CD8-positive, alpha-beta memory T cell (primary cell): ENCODE measurements around the gene FBXW11. TPM values are rescaled to one million over a fixed set of nuclear protein-coding genes. Genes with fewer than 3 reads are reported as not detected.

Experiments used
- CTCF ChIA-PET: fragments of 350-600 bp; sonication (Branson Sonifier 250); formaldehyde crosslinking; loops from one replicate; lab custom pipeline; 2021; ENCODE audit warnings: antibody characterized with exemption; lab: Charles Lee
- POLR2A ChIA-PET: fragments of 350-600 bp; sonication (Branson Sonifier 250); formaldehyde crosslinking; loops from one replicate; lab custom pipeline; 2021; ENCODE audit warnings: antibody characterized with exemption; lab: Charles Lee
- DNase-seq, 5 donors: peaks; one replicate each; pipeline versions ENCODE4 v3.0.0 to v3.0.0-alpha.2; 2020 to 2022; ENCODE audit warnings: mixed read lengths in 1 of 5
- H3K27ac ChIP-seq: one replicate; pipeline ENCODE4 v1.7.0; 2013; ENCODE audit warnings: low read depth, mild to moderate bottlenecking, low read length, moderate library complexity
- H3K27me3 ChIP-seq: 2 replicates; pipeline ENCODE4 v1.7.0; 2013; ENCODE audit warnings: low read length, mild to moderate bottlenecking; ENCODE audit not compliant: insufficient read depth, poor library complexity, severe bottlenecking
- H3K36me3 ChIP-seq: 2 replicates; pipeline ENCODE4 v1.7.0; 2013; ENCODE audit warnings: mild to moderate bottlenecking, low read length, moderate library complexity; ENCODE audit not compliant: insufficient read depth
- H3K4me1 ChIP-seq: 2 replicates; pipeline ENCODE4 v1.7.0; 2013; ENCODE audit warnings: mild to moderate bottlenecking, low read length, moderate library complexity; ENCODE audit not compliant: insufficient read depth
- H3K4me3 ChIP-seq: 2 replicates; pipeline ENCODE4 v1.7.0; 2013; ENCODE audit warnings: mild to moderate bottlenecking, low read length
- H3K9me3 ChIP-seq: 2 replicates; pipeline ENCODE4 v1.7.0; 2013; ENCODE audit warnings: mild to moderate bottlenecking, low read length
- H3K27ac Mint-ChIP-seq, 8 donors: one replicate each; pipeline ENCODE4 v1.8.0; 2020 to 2021; ENCODE audit warnings: mixed read lengths in 8 of 8, mild to moderate bottlenecking in 6 of 8, inconsistent platforms in 3 of 8, moderate library complexity in 3 of 8
- H3K27me3 Mint-ChIP-seq, 2 donors: one replicate each; pipeline ENCODE4 v1.8.0; 2020 to 2021; ENCODE audit warnings: mixed read lengths in 2 of 2, mild to moderate bottlenecking in 1 of 2, moderate library complexity in 1 of 2
- H3K36me3 Mint-ChIP-seq, 3 donors: one replicate each; pipeline ENCODE4 v1.8.0; 2020 to 2021; ENCODE audit warnings: mixed read lengths in 3 of 3, inconsistent platforms in 1 of 3, mild to moderate bottlenecking in 1 of 3
- H3K4me1 Mint-ChIP-seq, 3 donors: one replicate each; pipeline ENCODE4 v1.8.0; 2020 to 2021; ENCODE audit warnings: mixed read lengths in 3 of 3, inconsistent platforms in 1 of 3, mild to moderate bottlenecking in 1 of 3
- H3K4me3 Mint-ChIP-seq, 7 donors: one replicate each; pipeline ENCODE4 v1.8.0; 2020 to 2021; ENCODE audit warnings: mixed read lengths in 7 of 7, mild to moderate bottlenecking in 6 of 7, moderate library complexity in 4 of 7, inconsistent platforms in 2 of 7
- H3K9me3 Mint-ChIP-seq, 5 donors: one replicate each; pipeline ENCODE4 v1.8.0; 2020 to 2022; ENCODE audit warnings: mixed read lengths in 5 of 5, mild to moderate bottlenecking in 3 of 5, moderate library complexity in 2 of 5, inconsistent platforms in 1 of 5
- polyA plus RNA-seq: library from polyadenylated mRNA; unstranded; fragments of 300-500 nt; fragmentation: Illumina TruSeq; gene quantifications from one replicate; pipeline ENCODE4 v1.2.3, GENCODE V29; 2021
- total RNA-seq, 2 experiments: library from RNA; stranded (reverse); gene quantifications; one replicate each; pipeline ENCODE4 v1.2.3, GENCODE V29; 2021

The FBXW11 gene
- total and polyA plus RNA-seq, 3 experiments from 2014 or later = 25.8 to 46.9 (median 44.7) TPM

GRCh38 chr5:172004824-172005237 is 1.6 kb downstream of the FBXW11 start:
- H3K27ac Mint-ChIP-seq = peak overlapping the region in 7 of 8 donors; percentile 40 to 97 (median 95)
- no peaks in the 10 kb centered on the region for H3K27me3 Mint-ChIP-seq
- H3K9me3 ChIP-seq = no peaks in the 10 kb centered on the region
- H3K27ac ChIP-seq = peak overlapping the region; percentile 97
- CTCF ChIA-PET = interaction anchor here (1.2 to 4.6 kb wide), 5 partner anchors 35 to 289 kb away, joined by 3 to 29 read pairs (median 10); partner anchors contain the start of gene STK10
- peak overlapping the region; percentile 100 for H3K4me3 ChIP-seq
- POLR2A ChIA-PET = interaction anchor here (1.0 kb wide), 1 partner anchor 34 kb away, joined by 3 read pairs; no protein-coding TSS in a partner anchor
- no peaks in the 10 kb centered on the region for H3K36me3 ChIP-seq
- peaks cover 61 to 76% (median 71%) of the 10 kb centered on the region in 3 donors for H3K4me1 Mint-ChIP-seq
- peaks cover 0 to 11% (median 2%) of the 10 kb centered on the region in 3 donors for H3K36me3 Mint-ChIP-seq
- H3K4me3 Mint-ChIP-seq = peak overlapping the region; percentile 89 to 96 (median 95)
- no peaks in the 10 kb centered on the region for H3K27me3 ChIP-seq
- peaks cover 62% of the 10 kb centered on the region for H3K4me1 ChIP-seq
- no peaks in the 10 kb centered on the region for H3K9me3 Mint-ChIP-seq
- no peak for DNase-seq

- ChIA-PET CTCF (interaction anchor here (1.3 kb wide), 2 partner anchors 57 to 185 kb away, joined by 3 read pairs; partner anchors contain the start of gene STK10), POLR2A (no interaction called here)
- Mint-ChIP-seq H3K36me3 (peaks cover 0 to 11% (median 2%) of the 10 kb centered on the region in 3 donors), H3K9me3 (no peaks in the 10 kb centered on the region), H3K27me3 (no peaks in the 10 kb centered on the region), H3K27ac (peak overlapping the region in 1 of 8 donors; percentile 42), H3K4me1 (peaks cover 69 to 85% (median 81%) of the 10 kb centered on the region in 3 donors), H3K4me3 (peak overlapping the region in 6 of 7 donors; percentile 23 to 82 (median 34))
- Histone ChIP-seq H3K27ac (no peak overlapping the region), H3K27me3 (no peaks in the 10 kb centered on the region), H3K4me3 (no peak overlapping the region), H3K9me3 (no peaks in the 10 kb centered on the region), H3K36me3 (no peaks in the 10 kb centered on the region), H3K4me1 (peaks cover 67% of the 10 kb centered on the region)
- no peak for DNase-seq
These were observed 2.7 kb downstream of the FBXW11 start for GRCh38 chr5:172003746-172004145.

- POLR2A ChIA-PET = no interaction called here
- DNase-seq = no peak
- peaks cover 0 to 11% (median 2%) of the 10 kb centered on the region in 3 donors for H3K36me3 Mint-ChIP-seq
- Histone ChIP-seq H3K4me3 (no peak overlapping the region), H3K9me3 (no peaks in the 10 kb centered on the region), H3K36me3 (no peaks in the 10 kb centered on the region), H3K4me1 (peaks cover 66% of the 10 kb centered on the region), H3K27ac (no peak overlapping the region), H3K27me3 (no peaks in the 10 kb centered on the region)
- peak overlapping the region in 2 of 8 donors; percentile 8 to 42 for H3K27ac Mint-ChIP-seq
- H3K4me3 Mint-ChIP-seq = peak overlapping the region in 2 of 7 donors; percentile 49 to 82
- no peaks in the 10 kb centered on the region for H3K27me3 Mint-ChIP-seq
- H3K9me3 Mint-ChIP-seq = no peaks in the 10 kb centered on the region
- H3K4me1 Mint-ChIP-seq = peaks cover 70 to 83% (median 80%) of the 10 kb centered on the region in 3 donors
- CTCF ChIA-PET = interaction anchor here (1.3 kb wide), 2 partner anchors 57 to 186 kb away, joined by 3 read pairs; partner anchors contain the start of gene STK10
These were observed 3.5 kb downstream of the FBXW11 start for GRCh38 chr5:172002840-172003512.

- peaks cover 73 to 83% (median 80%) of the 10 kb centered on the region in 3 donors for H3K4me1 Mint-ChIP-seq
- no peaks in the 10 kb centered on the region for H3K9me3 ChIP-seq
- DNase-seq = no peak
- peak overlapping the region in 2 of 8 donors; percentile 29 to 47 for H3K27ac Mint-ChIP-seq
- no peak overlapping the region for H3K4me3 ChIP-seq
- H3K4me1 ChIP-seq = peaks cover 61% of the 10 kb centered on the region
- ChIA-PET POLR2A (no interaction called here), CTCF (no interaction called here)
- H3K36me3 ChIP-seq = no peaks in the 10 kb centered on the region
- H3K27me3 ChIP-seq = no peaks in the 10 kb centered on the region
- H3K9me3 Mint-ChIP-seq = no peaks in the 10 kb centered on the region
- H3K4me3 Mint-ChIP-seq = peak overlapping the region in 2 of 7 donors; percentile 20 to 83
- H3K36me3 Mint-ChIP-seq = peaks cover 0 to 12% (median 2%) of the 10 kb centered on the region in 3 donors
- H3K27ac ChIP-seq = no peak overlapping the region
- no peaks in the 10 kb centered on the region for H3K27me3 Mint-ChIP-seq
These were observed 4.1 kb downstream of the FBXW11 start for GRCh38 chr5:172002310-172002709.

- H3K36me3 Mint-ChIP-seq = peaks cover 0 to 23% (median 7%) of the 10 kb centered on the region in 3 donors
- DNase-seq = no peak
- H3K27ac Mint-ChIP-seq = no peak overlapping the region
- H3K4me1 ChIP-seq = peaks cover 49% of the 10 kb centered on the region
- H3K27me3 ChIP-seq = no peaks in the 10 kb centered on the region
- no peak overlapping the region for H3K27ac ChIP-seq
- POLR2A ChIA-PET = no interaction called here
- no peaks in the 10 kb centered on the region for H3K9me3 ChIP-seq
- no peak overlapping the region for H3K4me3 Mint-ChIP-seq
- no peaks in the 10 kb centered on the region for H3K27me3 Mint-ChIP-seq
- no peak overlapping the region for H3K4me3 ChIP-seq
- H3K4me1 Mint-ChIP-seq = peaks cover 66 to 89% (median 84%) of the 10 kb centered on the region in 3 donors
- CTCF ChIA-PET = interaction anchor here (1.2 kb wide), 1 partner anchor 14 kb away, joined by 3 read pairs; no protein-coding TSS in a partner anchor
- H3K9me3 Mint-ChIP-seq = no peaks in the 10 kb centered on the region
- H3K36me3 ChIP-seq = no peaks in the 10 kb centered on the region
These were observed 6.6 kb downstream of the FBXW11 start for GRCh38 chr5:171999877-172000276.

- no peaks in the 10 kb centered on the region for H3K9me3 Mint-ChIP-seq
- Histone ChIP-seq H3K27ac (no peak overlapping the region), H3K9me3 (no peaks in the 10 kb centered on the region), H3K4me3 (no peak overlapping the region), H3K36me3 (no peaks in the 10 kb centered on the region), H3K27me3 (no peaks in the 10 kb centered on the region), H3K4me1 (peaks cover 41% of the 10 kb centered on the region)
- DNase-seq = no peak
- CTCF ChIA-PET = interaction anchor here (1.2 kb wide), 1 partner anchor 10 kb away, joined by 3 read pairs; no protein-coding TSS in a partner anchor
- H3K27ac Mint-ChIP-seq = no peak overlapping the region
- no peaks in the 10 kb centered on the region for H3K27me3 Mint-ChIP-seq
- POLR2A ChIA-PET = no interaction called here
- H3K4me1 Mint-ChIP-seq = peaks cover 62 to 85% (median 83%) of the 10 kb centered on the region in 3 donors
- peaks cover 0 to 27% (median 4%) of the 10 kb centered on the region in 3 donors for H3K36me3 Mint-ChIP-seq
- H3K4me3 Mint-ChIP-seq = no peak overlapping the region
These were observed 7.3 kb downstream of the FBXW11 start for GRCh38 chr5:171999100-171999499.

GRCh38 chr5:171997011-171997410 is 9.4 kb downstream of the FBXW11 start:
- Histone ChIP-seq H3K27ac (no peak overlapping the region), H3K4me3 (no peak overlapping the region), H3K36me3 (no peaks in the 10 kb centered on the region), H3K9me3 (no peaks in the 10 kb centered on the region), H3K4me1 (peaks cover 25% of the 10 kb centered on the region), H3K27me3 (no peaks in the 10 kb centered on the region)
- Mint-ChIP-seq H3K27ac (peak overlapping the region in 1 of 8 donors; percentile 8), H3K4me3 (no peak overlapping the region), H3K4me1 (peaks cover 47 to 78% (median 70%) of the 10 kb centered on the region in 3 donors), H3K36me3 (peaks cover 0 to 42% (median 4%) of the 10 kb centered on the region in 3 donors), H3K27me3 (no peaks in the 10 kb centered on the region), H3K9me3 (no peaks in the 10 kb centered on the region)
- no peak for DNase-seq
- POLR2A ChIA-PET = interaction anchor here (2.9 kb wide), 1 partner anchor 10 kb away, joined by 10 read pairs; the partner anchor contains the start of gene FBXW11
- CTCF ChIA-PET = interaction anchor here (0.8 to 1.6 kb wide), 3 partner anchors 9 to 192 kb away, joined by 3 to 4 read pairs (median 3); partner anchors contain the start of gene STK10

- Mint-ChIP-seq H3K36me3 (peaks cover 0 to 58% (median 12%) of the 10 kb centered on the region in 3 donors), H3K27me3 (no peaks in the 10 kb centered on the region), H3K27ac (peak overlapping the region in 2 of 8 donors; percentile 2 to 67), H3K9me3 (no peaks in the 10 kb centered on the region), H3K4me1 (peaks cover 41 to 73% (median 70%) of the 10 kb centered on the region in 3 donors), H3K4me3 (no peak overlapping the region)
- Histone ChIP-seq H3K4me3 (no peak overlapping the region), H3K36me3 (peaks cover 3% of the 10 kb centered on the region), H3K27me3 (no peaks in the 10 kb centered on the region), H3K4me1 (peaks cover 13% of the 10 kb centered on the region), H3K9me3 (no peaks in the 10 kb centered on the region), H3K27ac (no peak overlapping the region)
- ChIA-PET CTCF (no interaction called here), POLR2A (no interaction called here)
- DNase-seq = no peak
These were observed 13.6 kb downstream of the FBXW11 start for GRCh38 chr5:171992813-171993212.
